ENCODE measurements around the gene NAB1. TPM values are rescaled to one million over a fixed set of nuclear protein-coding genes. Genes with fewer than 3 reads are reported as not detected.

NAB1 gene
- total RNA-seq, 6 experiments from 2014 or later = 22.0 to 29.9 (median 23.8) TPM

DNA sequence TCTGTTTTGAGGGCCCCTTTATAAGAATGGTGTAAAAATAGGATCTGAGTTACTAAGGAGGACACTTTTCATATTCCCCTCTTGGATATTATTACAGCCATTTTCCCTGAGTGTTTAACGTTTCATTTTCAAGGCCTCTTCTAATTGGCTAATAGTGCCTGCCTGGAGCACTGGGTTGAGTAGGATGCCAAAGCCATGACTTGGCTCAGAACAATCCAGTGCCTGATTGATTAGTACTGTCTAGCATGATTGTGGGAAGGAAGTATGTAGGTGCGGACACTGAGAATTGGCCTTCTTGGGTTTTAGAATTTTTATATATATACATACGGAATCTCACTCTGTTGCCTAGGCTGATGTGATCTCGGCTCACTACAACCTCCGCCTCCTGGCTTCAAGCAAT is 66.1 kb downstream of the NAB1 start:
- H3K9me3 ChIP-seq = no peaks in the 10 kb centered on the region
- H3K4me1 ChIP-seq = no peaks in the 10 kb centered on the region
- DNase-seq (no peak), ATAC-seq (no peak)
- no peak overlapping the region for H3K27ac ChIP-seq
- H3K4me3 ChIP-seq = no peak overlapping the region
- TF ChIP-seq, protein P1, sequence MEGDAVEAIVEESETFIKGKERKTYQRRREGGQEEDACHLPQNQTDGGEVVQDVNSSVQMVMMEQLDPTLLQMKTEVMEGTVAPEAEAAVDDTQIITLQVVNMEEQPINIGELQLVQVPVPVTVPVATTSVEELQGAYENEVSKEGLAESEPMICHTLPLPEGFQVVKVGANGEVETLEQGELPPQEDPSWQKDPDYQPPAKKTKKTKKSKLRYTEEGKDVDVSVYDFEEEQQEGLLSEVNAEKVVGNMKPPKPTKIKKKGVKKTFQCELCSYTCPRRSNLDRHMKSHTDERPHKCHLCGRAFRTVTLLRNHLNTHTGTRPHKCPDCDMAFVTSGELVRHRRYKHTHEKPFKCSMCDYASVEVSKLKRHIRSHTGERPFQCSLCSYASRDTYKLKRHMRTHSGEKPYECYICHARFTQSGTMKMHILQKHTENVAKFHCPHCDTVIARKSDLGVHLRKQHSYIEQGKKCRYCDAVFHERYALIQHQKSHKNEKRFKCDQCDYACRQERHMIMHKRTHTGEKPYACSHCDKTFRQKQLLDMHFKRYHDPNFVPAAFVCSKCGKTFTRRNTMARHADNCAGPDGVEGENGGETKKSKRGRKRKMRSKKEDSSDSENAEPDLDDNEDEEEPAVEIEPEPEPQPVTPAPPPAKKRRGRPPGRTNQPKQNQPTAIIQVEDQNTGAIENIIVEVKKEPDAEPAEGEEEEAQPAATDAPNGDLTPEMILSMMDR (IDR thresholded peaks at IDR 0.05) = no peak
- TF ChIP-seq POLR2A (IDR thresholded peaks at IDR 0.05) = no peak
- intact Hi-C loops (cut with DNase I) = no loop called here
- 91% methylated on average over 5 of the region's 5 CpGs for WGBS (ENCODE audit: insufficient coverage, low coverage, low lambda C conversion rate, missing lambda C conversion rate)
- H3K36me3 ChIP-seq = no peaks in the 10 kb centered on the region
- no peaks in the 10 kb centered on the region for H3K27me3 ChIP-seq

DNA sequence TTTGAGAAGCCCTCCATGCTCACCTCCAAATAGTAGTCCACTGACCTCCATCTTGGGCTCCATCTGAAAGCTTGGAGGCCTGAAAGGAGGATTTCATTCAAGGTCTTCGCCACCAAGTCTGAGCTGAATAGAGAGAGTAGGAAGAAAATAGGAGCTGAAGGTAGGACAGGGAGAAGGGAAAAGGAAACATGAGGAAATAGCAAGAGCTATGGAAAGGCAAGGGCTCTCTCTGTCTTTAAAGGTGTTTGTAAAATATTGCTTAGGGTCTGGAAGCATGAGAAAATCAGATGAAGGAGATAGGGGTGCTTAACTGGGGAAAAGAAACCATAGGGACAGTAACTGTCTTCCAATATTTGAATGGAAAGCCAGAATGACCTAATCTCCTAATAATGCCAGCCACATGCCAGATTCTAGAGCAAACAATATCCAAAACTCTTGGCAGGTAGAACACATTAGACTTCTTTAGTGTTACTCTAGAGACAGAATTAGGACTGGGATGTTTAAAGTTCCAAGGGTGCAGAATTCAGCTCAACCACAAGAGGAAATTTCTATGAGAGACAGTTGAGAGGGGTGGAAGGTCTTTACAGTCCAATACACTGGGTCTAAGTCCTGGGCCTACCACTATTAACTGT is 67.4 kb downstream of the NAB1 start:
- no peaks in the 10 kb centered on the region for H3K36me3 ChIP-seq
- no peaks in the 10 kb centered on the region for H3K9me3 ChIP-seq
- WGBS (ENCODE audit: insufficient coverage, low coverage, low lambda C conversion rate, missing lambda C conversion rate) = 78% methylated on average over 1 of the region's 1 CpG
- H3K27ac ChIP-seq = no peak overlapping the region
- H3K4me1 ChIP-seq = no peaks in the 10 kb centered on the region
- no peak for TF ChIP-seq POLR2A (IDR thresholded peaks at IDR 0.05)
- TF ChIP-seq, protein P1 (IDR thresholded peaks at IDR 0.05) = peak in 1 of 4 donors; percentile 26
- ATAC-seq = peak; percentile 21 to 74 (median 66)
- H3K4me3 ChIP-seq = no peak overlapping the region
- H3K27me3 ChIP-seq = no peaks in the 10 kb centered on the region
- intact Hi-C loops (cut with DNase I) = no loop called here
- DNase-seq = no peak

DNA sequence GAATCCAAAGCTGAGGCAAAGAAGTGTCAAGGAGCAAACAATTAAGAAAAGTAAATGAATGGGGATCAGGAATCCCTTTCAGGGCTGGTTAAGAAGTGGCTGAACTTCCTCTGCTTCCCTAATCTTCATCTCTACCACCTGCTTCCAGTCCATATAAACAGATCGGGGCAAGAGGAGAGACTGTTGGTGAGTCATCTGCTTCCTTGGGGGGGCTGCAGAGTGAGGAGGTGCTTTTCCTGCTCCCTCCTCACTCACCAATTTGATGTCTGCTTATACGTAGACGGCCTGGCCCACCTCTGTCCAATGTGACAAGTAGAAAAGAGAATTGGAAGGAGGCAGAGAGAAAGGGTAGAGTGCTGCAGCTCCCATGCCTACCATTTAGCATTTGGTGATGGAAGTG is 68.4 kb downstream of the NAB1 start:
- TF ChIP-seq, protein P1 (IDR thresholded peaks at IDR 0.05) = no peak
- TF ChIP-seq POLR2A (IDR thresholded peaks at IDR 0.05) = no peak
- no peaks in the 10 kb centered on the region for H3K36me3 ChIP-seq
- WGBS (ENCODE audit: insufficient coverage, low coverage, low lambda C conversion rate, missing lambda C conversion rate) = 46% methylated on average over 2 of the region's 3 CpGs
- H3K9me3 ChIP-seq = no peaks in the 10 kb centered on the region
- intact Hi-C loops (cut with DNase I) = no loop called here
- no peak overlapping the region for H3K27ac ChIP-seq
- DNase-seq (no peak), ATAC-seq (no peak)
- H3K27me3 ChIP-seq = no peaks in the 10 kb centered on the region
- H3K4me3 ChIP-seq = no peak overlapping the region
- no peaks in the 10 kb centered on the region for H3K4me1 ChIP-seq

DNA sequence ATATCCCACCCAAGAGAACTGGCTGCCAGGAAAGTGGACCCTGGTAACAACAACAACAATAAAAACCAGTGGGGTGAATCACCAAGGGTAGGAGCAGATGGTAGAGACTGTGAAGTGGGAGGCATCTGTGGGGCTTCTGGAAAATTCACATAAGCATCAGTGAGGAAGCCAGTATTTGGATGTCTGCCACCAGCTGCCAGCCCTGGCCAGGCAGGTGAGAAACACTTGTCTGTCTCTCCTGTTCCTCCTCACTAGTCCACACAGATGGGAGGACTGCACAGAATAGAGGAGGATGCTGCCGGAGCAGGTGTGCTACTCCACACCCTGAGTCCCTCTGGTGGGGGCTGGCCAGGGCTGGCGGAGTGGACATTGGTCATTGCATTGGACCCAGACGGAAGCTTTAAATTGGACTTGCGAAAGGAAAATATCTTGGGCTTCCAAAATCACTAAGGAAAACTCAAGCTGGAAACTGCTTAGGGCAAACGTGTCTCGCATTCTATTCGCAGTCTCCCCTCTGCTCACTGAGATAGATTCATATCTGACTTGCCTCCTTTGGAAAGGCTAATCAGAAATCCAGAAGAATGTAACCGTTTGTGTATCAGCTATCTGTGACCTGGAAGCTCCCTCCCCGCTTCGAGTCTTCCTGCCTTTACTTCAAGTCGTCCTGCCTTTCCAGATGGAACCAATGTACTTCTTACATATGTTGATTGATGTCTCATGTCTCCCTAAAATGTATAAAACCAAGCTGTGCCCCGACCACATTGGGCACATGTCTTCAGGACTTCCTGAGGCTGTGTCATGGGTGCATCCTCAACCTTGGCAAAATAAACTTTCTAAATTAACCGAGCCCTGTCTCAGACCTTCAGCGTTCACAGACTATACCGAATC is 69.1 kb downstream of the NAB1 start:
- no peak for DNase-seq
- no peak overlapping the region for H3K4me3 ChIP-seq
- no peaks in the 10 kb centered on the region for H3K36me3 ChIP-seq
- TF ChIP-seq POLR2A (IDR thresholded peaks at IDR 0.05) = no peak
- TF ChIP-seq, protein P1 (IDR thresholded peaks at IDR 0.05) = no peak
- WGBS (ENCODE audit: insufficient coverage, low coverage, low lambda C conversion rate, missing lambda C conversion rate) = 68% methylated on average over 12 of the region's 15 CpGs
- no peak for ATAC-seq
- H3K9me3 ChIP-seq = no peaks in the 10 kb centered on the region
- no peaks in the 10 kb centered on the region for H3K4me1 ChIP-seq
- H3K27me3 ChIP-seq = no peaks in the 10 kb centered on the region
- intact Hi-C loops (cut with DNase I) = no loop called here
- no peak overlapping the region for H3K27ac ChIP-seq

All from right lobe of liver (tissue), 6 donors.